Panc1 (cell line): ENCODE results near the gene FLOT2.

Experiments used
- CTCF ChIP-seq: fragments of 450-650 bp; IDR thresholded peaks from 2 replicates; pipeline ENCODE4 v1.5.1; 2017; ENCODE audit warnings: mild to moderate bottlenecking
- POLR2AphosphoS5 ChIP-seq: IDR thresholded peaks from 2 replicates; pipeline ENCODE4 v1.6.1; 2012; ENCODE audit warnings: mild to moderate bottlenecking, low read depth, low read length, moderate library complexity

GRCh38 chr17:28917029-28917428, 19.5 kb upstream of the FLOT2 start:
- no peak for TF ChIP-seq CTCF
- TF ChIP-seq POLR2AphosphoS5: no peak
